ENCODE measurements around the gene CSRP1. TPM values are rescaled to one million over a fixed set of nuclear protein-coding genes. Genes with fewer than 3 reads are reported as not detected.

Gene CSRP1
- total RNA-seq, 1 donor from 2014 or later: 317 TPM

GRCh38 chr1:201515062-201515750, 8.3 kb upstream of the CSRP1 start:
- H3K9me3 Mint-ChIP-seq (ENCODE audit: unreplicated experiment): no peaks in the 10 kb centered on the region
- peaks cover 11% of the 10 kb centered on the region for H3K27me3 Mint-ChIP-seq (ENCODE audit: low read depth, unreplicated experiment)
- H3K9ac ChIP-seq (ENCODE audit: low read length): no peak overlapping the region
- H3K4me1 Mint-ChIP-seq (ENCODE audit: low read depth, unreplicated experiment): peaks cover 21% of the 10 kb centered on the region
- no peaks in the 10 kb centered on the region for H3K36me3 Mint-ChIP-seq (ENCODE audit: low read depth, unreplicated experiment)
- no peak overlapping the region for H3K4me2 ChIP-seq (ENCODE audit: low read length)
- H3K27ac ChIP-seq (ENCODE audit: low read depth, low read length): no peak overlapping the region
- no peaks in the 10 kb centered on the region for H3K36me3 ChIP-seq (ENCODE audit: insufficient read depth, low read length)
- no peaks in the 10 kb centered on the region for H3K79me2 ChIP-seq (ENCODE audit: insufficient read depth, low read length)
- H3K4me3 ChIP-seq (ENCODE audit: insufficient read depth, low read depth, low read length): no peak overlapping the region
- TF ChIP-seq EZH2 (IDR thresholded peaks at IDR 0.05; ENCODE audit: insufficient read depth, low read length): no peak
- no peak for TF ChIP-seq CTCF (IDR thresholded peaks at IDR 0.05; ENCODE audit: insufficient read depth, low read depth, low read length)
- H4K20me1 ChIP-seq (ENCODE audit: insufficient read depth, low read length): no peaks in the 10 kb centered on the region
- H3K27me3 ChIP-seq (ENCODE audit: insufficient read depth, low read length): no peaks in the 10 kb centered on the region
- no peak overlapping the region for H3K4me3 Mint-ChIP-seq (ENCODE audit: unreplicated experiment)
- H3K27ac Mint-ChIP-seq (ENCODE audit: unreplicated experiment): no peak overlapping the region
- no peak overlapping the region for H2AFZ ChIP-seq (ENCODE audit: low read depth, low read length)
- no peak for DNase-seq (ENCODE audit: low read depth)
- no peak for FAIRE-seq
- H3K4me1 ChIP-seq (ENCODE audit: insufficient read depth, low read length): peaks cover 14% of the 10 kb centered on the region
- no peaks in the 10 kb centered on the region for H3K9me3 ChIP-seq (ENCODE audit: insufficient read depth, low read depth, low read length)

- H3K27ac Mint-ChIP-seq (ENCODE audit: unreplicated experiment): no peak overlapping the region
- Histone ChIP-seq H3K9me3 (ENCODE audit: insufficient read depth, low read depth, low read length) (no peaks in the 10 kb centered on the region), H4K20me1 (ENCODE audit: insufficient read depth, low read length) (no peaks in the 10 kb centered on the region), H3K27me3 (ENCODE audit: insufficient read depth, low read length) (no peaks in the 10 kb centered on the region), H3K4me3 (ENCODE audit: insufficient read depth, low read depth, low read length) (no peak overlapping the region), H3K27ac (ENCODE audit: low read depth, low read length) (no peak overlapping the region), H3K4me2 (ENCODE audit: low read length) (no peak overlapping the region), H3K9ac (ENCODE audit: low read length) (no peak overlapping the region), H3K4me1 (ENCODE audit: insufficient read depth, low read length) (peaks cover 15% of the 10 kb centered on the region), H3K36me3 (ENCODE audit: insufficient read depth, low read length) (no peaks in the 10 kb centered on the region), H2AFZ (ENCODE audit: low read depth, low read length) (no peak overlapping the region), H3K79me2 (ENCODE audit: insufficient read depth, low read length) (no peaks in the 10 kb centered on the region)
- FAIRE-seq (no peak), DNase-seq (ENCODE audit: low read depth) (no peak)
- H3K4me1 Mint-ChIP-seq (ENCODE audit: low read depth, unreplicated experiment): peaks cover 21% of the 10 kb centered on the region
- peaks cover 11% of the 10 kb centered on the region for H3K27me3 Mint-ChIP-seq (ENCODE audit: low read depth, unreplicated experiment)
- no peaks in the 10 kb centered on the region for H3K9me3 Mint-ChIP-seq (ENCODE audit: unreplicated experiment)
- H3K4me3 Mint-ChIP-seq (ENCODE audit: unreplicated experiment): no peak overlapping the region
- no peaks in the 10 kb centered on the region for H3K36me3 Mint-ChIP-seq (ENCODE audit: low read depth, unreplicated experiment)
- TF ChIP-seq EZH2 (IDR thresholded peaks at IDR 0.05; ENCODE audit: insufficient read depth, low read length) (no peak), CTCF (IDR thresholded peaks at IDR 0.05; ENCODE audit: insufficient read depth, low read depth, low read length) (no peak)
Measured at GRCh38 chr1:201514466-201514865, 7.5 kb upstream of the CSRP1 start.

Measured in astrocyte (in vitro differentiated cells and primary cell).